GM12864 (cell line): Measurements from ENCODE around the gene ADGRG1.

Experiments used
- DNase-seq: peaks from one replicate; pipeline ENCODE4 v3.0.0-alpha.2; 2011; ENCODE audit warnings: low read depth
- H3K4me3 ChIP-seq: 2 replicates; pipeline ENCODE4 v1.5.1; 2011; ENCODE audit warnings: mild to moderate bottlenecking, low read depth, low read length, control low read depth
- CTCF ChIP-seq: IDR thresholded peaks from 2 replicates; pipeline ENCODE4 v1.5.1; 2011; ENCODE audit warnings: low read depth, mild to moderate bottlenecking, moderate library complexity, low read length, control low read depth, inconsistent platforms; ENCODE audit errors: missing control alignments

The ADGRG1 gene

GRCh38 chr16:57682809-57683635, 54.6 kb downstream of the ADGRG1 start:
- no peak for TF ChIP-seq CTCF
- H3K4me3 ChIP-seq = no peak overlapping the region
- no peak for DNase-seq

- DNase-seq = no peak
- TF ChIP-seq CTCF = no peak
- H3K4me3 ChIP-seq = no peak overlapping the region
Measured at GRCh38 chr16:57683636-57684545, 55.5 kb downstream of the ADGRG1 start.

GRCh38 chr16:57684626-57685358, 56.4 kb downstream of the ADGRG1 start:
- no peak overlapping the region for H3K4me3 ChIP-seq
- no peak for TF ChIP-seq CTCF
- DNase-seq = no peak

GRCh38 chr16:57685633-57686032, 57.2 kb downstream of the ADGRG1 start:
- H3K4me3 ChIP-seq = no peak overlapping the region
- TF ChIP-seq CTCF = no peak
- no peak for DNase-seq

GRCh38 chr16:57686577-57686976, 58.1 kb downstream of the ADGRG1 start:
- no peak for DNase-seq
- TF ChIP-seq CTCF = no peak
- H3K4me3 ChIP-seq = no peak overlapping the region

GRCh38 chr16:57687363-57687929, 59.0 kb downstream of the ADGRG1 start:
- DNase-seq = no peak
- H3K4me3 ChIP-seq = no peak overlapping the region
- no peak for TF ChIP-seq CTCF
